Left cardiac atrium (tissue), 4 donors: ENCODE data around the gene EFCAB3. TPM values are rescaled to one million over a fixed set of nuclear protein-coding genes. Genes with fewer than 3 reads are reported as not detected.
"Not testable (repeated sequence)": the region's sequence is repeated elsewhere in the genome, so short reads cannot be mapped to it uniquely, and the experiment has no call there.

Experiments
- ATAC-seq, 2 donors: fragments of 200-7000 bp; cut with Tn5 transposase; one replicate each; pipeline ENCODE4 v1.9.1; 2020; ENCODE audit warnings: mild to moderate bottlenecking in 2 of 2, moderate library complexity in 2 of 2
- DNase-seq: peaks from one replicate; pipeline ENCODE4 v3.0.0-alpha.2; 2020
- intact Hi-C, 2 donors: fragments of 100-400 bp; cut with DNase I; formaldehyde crosslinking; loops; one replicate each; pipeline versions ENCODE4 v1.14.1 to v1.15.1; 2022 to 2023
- total RNA-seq, 2 donors: library from RNA; stranded (reverse); fragmentation: NEBNext Ultra II Directional; extraction: Animal tissue kit (Norgen Biotek cat#: 25700); gene quantifications; one replicate each; pipeline ENCODE4 v1.2.1, GENCODE V29; 2021
- donor health status: DM: no; HTN: yes; CAD: no.
- donor health status: DM: no; HTN: yes; CAD: no; lungs with severe emphysema.
- donor health status: DM: yes; HTN: yes; CAD: no.
- donor health status: Dilated cardiomyopathy.

The EFCAB3 gene
- total RNA-seq, 2 donors from 2014 or later = not detected

- ATAC-seq, DNase-seq, intact Hi-C loops: not testable (repeated sequence)
Observed at GRCh38 chr17:62454111-62454510, 73.8 kb downstream of the EFCAB3 start.

- no peak for ATAC-seq
- intact Hi-C loops = no loop called here
- no peak for DNase-seq
Observed at GRCh38 chr17:62456016-62456415, 75.7 kb downstream of the EFCAB3 start.

- DNase-seq, ATAC-seq, intact Hi-C loops: not testable (repeated sequence)
Observed at GRCh38 chr17:62458483-62458882, 78.1 kb downstream of the EFCAB3 start.

- DNase-seq, intact Hi-C loops, ATAC-seq: not testable (repeated sequence)
Observed at GRCh38 chr17:62464422-62464821, 84.1 kb downstream of the EFCAB3 start.

GRCh38 chr17:62465271-62465670, 84.9 kb downstream of the EFCAB3 start:
- DNase-seq, intact Hi-C loops, ATAC-seq: not testable (repeated sequence)

Other genes starting within 250 kb of the EFCAB3 start
- 10 to 100 TPM; 16.3 to 17.6 TPM for gene METTL2A, start 43.3 kb downstream of the EFCAB3 start, total RNA-seq
- gene TLK2, start 98.3 kb downstream of the EFCAB3 start, total RNA-seq = 10 to 100 TPM; 25.5 to 26.1 TPM
- gene MRC2, start 247.1 kb downstream of the EFCAB3 start, total RNA-seq = 10 to 100 TPM; 57.5 to 60.6 TPM